HG03025 (cell line): Measurements from ENCODE around the gene PRSS35.
"Not testable (repeated sequence)": the region's sequence is repeated elsewhere in the genome, so short reads cannot be mapped to it uniquely, and the experiment has no call there.

Experiments used
- ATAC-seq: cut with Tn5 transposase; IDR thresholded peaks from one replicate; pipeline ENCODE4 v1.9.1; 2021; ENCODE audit warnings: mild to moderate bottlenecking, moderate library complexity; ENCODE audit not compliant: unreplicated experiment, low FRiP score

Gene PRSS35

GRCh38 chr6:83514866-83515466 lies 2.6 kb downstream of the PRSS35 start:
- ATAC-seq: no peak

- no peak for ATAC-seq
Measured at GRCh38 chr6:83517500-83517899, 5.2 kb downstream of the PRSS35 start.

- no peak for ATAC-seq
Measured at GRCh38 chr6:83518816-83519480, 6.6 kb downstream of the PRSS35 start.

- no peak for ATAC-seq
Measured at GRCh38 chr6:83536034-83536646, 23.8 kb downstream of the PRSS35 start.

GRCh38 chr6:83536647-83537589 lies 24.6 kb downstream of the PRSS35 start:
- ATAC-seq: no peak

- no peak for ATAC-seq
Measured at GRCh38 chr6:83539678-83540077, 27.3 kb downstream of the PRSS35 start.

GRCh38 chr6:83546636-83547035 lies 34.3 kb downstream of the PRSS35 start:
- no peak for ATAC-seq

- not testable (repeated sequence) for ATAC-seq
Measured at GRCh38 chr6:83550482-83550881, 38.1 kb downstream of the PRSS35 start.

- ATAC-seq: not testable (repeated sequence)
Measured at GRCh38 chr6:83551748-83552147, 39.4 kb downstream of the PRSS35 start.

GRCh38 chr6:83556871-83557270 lies 44.5 kb downstream of the PRSS35 start:
- no peak for ATAC-seq

GRCh38 chr6:83558975-83559374 lies 46.6 kb downstream of the PRSS35 start:
- no peak for ATAC-seq

GRCh38 chr6:83571663-83572185 lies 59.4 kb downstream of the PRSS35 start:
- ATAC-seq: not testable (repeated sequence)

GRCh38 chr6:83574783-83575182 lies 62.4 kb downstream of the PRSS35 start:
- no peak for ATAC-seq
